Left kidney (tissue), 2 donors: Measurements from ENCODE around the gene MED16. TPM values are rescaled to one million over a fixed set of nuclear protein-coding genes. Genes with fewer than 3 reads are reported as not detected.

ENCODE experiments used
- DNase-seq: peaks from one replicate; pipeline ENCODE4 v3.0.0-alpha.2; 2013
- polyA plus RNA-seq: library from polyadenylated mRNA; unstranded; fragments of 120-200 nt; gene quantifications from one replicate; pipeline ENCODE4 v1.2.1, GENCODE V29; 2013; ENCODE audit not compliant: insufficient read length

Gene MED16
- polyA plus RNA-seq, 1 donor = 45.7 TPM

- no peak for DNase-seq
Observed at GRCh38 chr19:872266-872951, 20.6 kb downstream of the MED16 start.

GRCh38 chr19:871446-872265 lies 21.3 kb downstream of the MED16 start:
- no peak for DNase-seq

GRCh38 chr19:870963-871401 lies 22.0 kb downstream of the MED16 start:
- no peak for DNase-seq

GRCh38 chr19:870314-870713 lies 22.7 kb downstream of the MED16 start:
- DNase-seq = no peak

GRCh38 chr19:869245-870177 lies 23.5 kb downstream of the MED16 start:
- DNase-seq = no peak

- no peak for DNase-seq
Observed at GRCh38 chr19:868458-869244, 24.3 kb downstream of the MED16 start.

GRCh38 chr19:867855-868457 lies 25.0 kb downstream of the MED16 start:
- no peak for DNase-seq

GRCh38 chr19:867301-867793 lies 25.6 kb downstream of the MED16 start:
- DNase-seq = no peak

- no peak for DNase-seq
Observed at GRCh38 chr19:866769-867300, 26.2 kb downstream of the MED16 start.

- DNase-seq = no peak
Observed at GRCh38 chr19:863315-863620, 29.7 kb downstream of the MED16 start.

- DNase-seq = no peak
Observed at GRCh38 chr19:862581-863314, 30.2 kb downstream of the MED16 start.

- DNase-seq = no peak
Observed at GRCh38 chr19:861756-862580, 31.0 kb downstream of the MED16 start.

- DNase-seq = no peak
Observed at GRCh38 chr19:861141-861755, 31.7 kb downstream of the MED16 start.

GRCh38 chr19:858868-859843 lies 33.8 kb downstream of the MED16 start, which contains the start of gene CFD:
Gene CFD, plus strand, starts transcription at chr19:859664. Its CDS starts 26 bp downstream, at chr19:859690.
- no peak for DNase-seq

- DNase-seq = no peak
Observed at GRCh38 chr19:858284-858683, 34.7 kb downstream of the MED16 start.

GRCh38 chr19:855566-856120 lies 37.3 kb downstream of the MED16 start:
- no peak for DNase-seq

- DNase-seq = no peak
Observed at GRCh38 chr19:855142-855541, 37.8 kb downstream of the MED16 start.
